Neural cell (in vitro differentiated cells): ENCODE measurements around the gene XXYLT1. TPM values are rescaled to one million over a fixed set of nuclear protein-coding genes. Genes with fewer than 3 reads are reported as not detected.

Source experiments
- H2AFZ ChIP-seq: fragments of 200-600, 300-800 bp; sonication (generic), shearing (Covaris generic); 2 replicates; pipeline ENCODE4 v1.6.0; 2014; ENCODE audit warnings: low read depth, mild to moderate bottlenecking, antibody characterized with exemption, low read length, moderate library complexity
- H3F3A ChIP-seq: fragments of 200-600 bp; shearing (Covaris generic); 2 replicates; pipeline ENCODE4 v1.6.1; 2016; ENCODE audit warnings: mild to moderate bottlenecking, moderate library complexity, mixed read lengths, antibody characterized with exemption, low read length; ENCODE audit not compliant: insufficient read depth, poor library complexity, severe bottlenecking
- H3K27ac ChIP-seq: fragments of 200-600, 300-800 bp; sonication (generic), shearing (Covaris generic); 2 replicates; pipeline ENCODE4 v1.5.1; 2014; ENCODE audit warnings: mild to moderate bottlenecking, low read length, moderate library complexity
- H3K27me3 ChIP-seq: fragments of 300-800, 200-600 bp; sonication (generic), shearing (Covaris generic); 2 replicates; pipeline ENCODE4 v1.6.0; 2014; ENCODE audit warnings: mild to moderate bottlenecking, low read depth, low read length, moderate library complexity; ENCODE audit not compliant: insufficient read depth
- H3K36me3 ChIP-seq: fragments of 300-800, 200-600 bp; sonication (generic), shearing (Covaris generic); 2 replicates; pipeline ENCODE4 v1.5.1; 2014; ENCODE audit warnings: mild to moderate bottlenecking, antibody characterized with exemption, low read length, moderate library complexity; ENCODE audit not compliant: insufficient read depth
- H3K4me2 ChIP-seq: fragments of 300-800, 200-600 bp; sonication (generic), shearing (Covaris generic); 2 replicates; pipeline ENCODE4 v1.6.0; 2014; ENCODE audit warnings: mild to moderate bottlenecking, low read length
- H3K4me3 ChIP-seq: fragments of 300-800, 200-600 bp; sonication (generic), shearing (Covaris generic); 2 replicates; pipeline ENCODE4 v1.5.1; 2014; ENCODE audit warnings: mild to moderate bottlenecking, low read length, moderate library complexity
- H3K79me2 ChIP-seq: fragments of 200-600 bp; shearing (Covaris generic); replicated peaks from 2 replicates; pipeline ENCODE4 v1.6.0; 2014; ENCODE audit warnings: mild to moderate bottlenecking, low read length, moderate library complexity; ENCODE audit not compliant: insufficient read depth
- H3K9ac ChIP-seq: fragments of 300-800, 200-600 bp; sonication (generic), shearing (Covaris generic); 2 replicates; pipeline ENCODE4 v1.6.1; 2016; ENCODE audit warnings: mild to moderate bottlenecking, low read length, mixed read lengths
- H3K9me2 ChIP-seq: fragments of 200-600 bp; shearing (Covaris generic); 2 replicates; pipeline ENCODE4 v1.6.1; 2016; ENCODE audit warnings: mild to moderate bottlenecking, low read length, mixed read lengths; ENCODE audit not compliant: insufficient read depth
- H3K9me3 ChIP-seq: fragments of 200-600, 300-800 bp; sonication (generic), shearing (Covaris generic); 2 replicates; pipeline ENCODE4 v1.6.1; 2016; ENCODE audit warnings: mild to moderate bottlenecking, mixed run types, low read length, moderate library complexity, mixed read lengths
- H4K20me1 ChIP-seq: fragments of 200-600 bp; shearing (Covaris generic); 2 replicates; pipeline ENCODE4 v1.6.1; 2016; ENCODE audit warnings: mild to moderate bottlenecking, mixed run types; ENCODE audit not compliant: insufficient read depth
- CTCF ChIP-seq: fragments of 450-650 bp; IDR thresholded peaks from 2 replicates; pipeline ENCODE4 v1.5.1; 2014; ENCODE audit warnings: antibody characterized with exemption, mild to moderate bottlenecking, moderate library complexity; ENCODE audit not compliant: poor library complexity, severe bottlenecking
- EP300 ChIP-seq: fragments of 450-650 bp; conservative IDR thresholded peaks from 2 replicates; pipeline ENCODE4 v1.6.1; 2014; ENCODE audit warnings: antibody characterized with exemption, mild to moderate bottlenecking, moderate library complexity; ENCODE audit not compliant: poor library complexity, severe bottlenecking
- EZH2 ChIP-seq: fragments of 200-600, 300-800 bp; shearing (Covaris generic), sonication (generic); IDR thresholded peaks from 2 replicates; pipeline ENCODE4 v1.6.1; 2014; ENCODE audit warnings: antibody characterized with exemption, low read length, borderline replicate concordance, mild to moderate bottlenecking; ENCODE audit not compliant: insufficient read depth, poor library complexity, severe bottlenecking
- MXI1 ChIP-seq: fragments of 450-650 bp; conservative IDR thresholded peaks from 2 replicates; pipeline ENCODE4 v1.6.1; 2014; ENCODE audit warnings: antibody characterized with exemption, mild to moderate bottlenecking; ENCODE audit not compliant: poor library complexity, severe bottlenecking
- POLR2AphosphoS5 ChIP-seq: IDR thresholded peaks from 2 replicates; pipeline ENCODE4 v1.6.1; 2012
- RAD21 ChIP-seq: fragments of 450-650 bp; conservative IDR thresholded peaks from 2 replicates; pipeline ENCODE4 v1.6.1; 2014; ENCODE audit warnings: antibody characterized with exemption, mild to moderate bottlenecking, moderate library complexity
- REST ChIP-seq: IDR thresholded peaks from 2 replicates; pipeline ENCODE4 v1.6.1; 2012; ENCODE audit warnings: borderline replicate concordance
- SMC3 ChIP-seq: fragments of 450-650 bp; conservative IDR thresholded peaks from 2 replicates; pipeline ENCODE4 v1.6.1; 2014; ENCODE audit warnings: antibody characterized with exemption, mild to moderate bottlenecking, moderate library complexity; ENCODE audit not compliant: poor library complexity
- TAF1 ChIP-seq: IDR thresholded peaks from 2 replicates; pipeline ENCODE4 v1.6.1; 2012; ENCODE audit warnings: low read depth
- polyA plus RNA-seq: library from polyadenylated mRNA; depleted of rRNA; stranded (reverse); fragments of >200 nt; gene quantifications from 2 replicates; pipeline ENCODE4 v1.2.3, GENCODE V29; 2014

Gene XXYLT1
- polyA plus RNA-seq, 1 donor from 2014 or later, result 25.4 TPM

GRCh38 chr3:195162033-195162669 lies 108.8 kb downstream of the XXYLT1 start:
- H4K20me1 ChIP-seq, result no peaks in the 10 kb centered on the region
- H3K36me3 ChIP-seq, result no peaks in the 10 kb centered on the region
- H2AFZ ChIP-seq, result no peak overlapping the region
- H3K9me3 ChIP-seq, result no peaks in the 10 kb centered on the region
- H3K27ac ChIP-seq, result no peak overlapping the region
- H3K27me3 ChIP-seq, result no peaks in the 10 kb centered on the region
- H3K4me3 ChIP-seq, result no peak overlapping the region
- no peak overlapping the region for H3K4me2 ChIP-seq
- TF ChIP-seq RAD21 (no peak), MXI1 (no peak), EZH2 (no peak), POLR2AphosphoS5 (no peak), REST (no peak), TAF1 (no peak), EP300 (no peak), CTCF (no peak), SMC3 (no peak)
- H3K79me2 ChIP-seq, result no peaks in the 10 kb centered on the region
- H3K9ac ChIP-seq, result no peak overlapping the region
- H3F3A ChIP-seq, result no peaks in the 10 kb centered on the region
- no peaks in the 10 kb centered on the region for H3K9me2 ChIP-seq

- no peak overlapping the region for H3K9ac ChIP-seq
- H3K36me3 ChIP-seq, result no peaks in the 10 kb centered on the region
- H3K9me3 ChIP-seq, result no peaks in the 10 kb centered on the region
- no peak for TF ChIP-seq RAD21
- no peak for TF ChIP-seq CTCF
- TF ChIP-seq TAF1, result no peak
- TF ChIP-seq EZH2, result no peak
- no peak for TF ChIP-seq EP300
- TF ChIP-seq MXI1, result no peak
- no peak for TF ChIP-seq POLR2AphosphoS5
- no peak for TF ChIP-seq SMC3
- no peak for TF ChIP-seq REST
- H3K27me3 ChIP-seq, result no peaks in the 10 kb centered on the region
- H3F3A ChIP-seq, result no peaks in the 10 kb centered on the region
- no peak overlapping the region for H2AFZ ChIP-seq
- no peak overlapping the region for H3K4me2 ChIP-seq
- H3K27ac ChIP-seq, result no peak overlapping the region
- H3K79me2 ChIP-seq, result no peaks in the 10 kb centered on the region
- no peaks in the 10 kb centered on the region for H4K20me1 ChIP-seq
- H3K4me3 ChIP-seq, result no peak overlapping the region
- no peaks in the 10 kb centered on the region for H3K9me2 ChIP-seq
Observed at GRCh38 chr3:195160908-195161434, 110.0 kb downstream of the XXYLT1 start.
